Endothelial cell of umbilical vein (primary cell): ENCODE data around the gene HMGCS2.

Experiments
- TF ChIP-seq, protein P1 (sequence below), 2 donors: IDR thresholded peaks; 1 replicate in 1 of 2; 2 replicates in 1 of 2; pipeline ENCODE4 v1.5.1; 2011; ENCODE audit warnings: low read length in 2 of 2, mild to moderate bottlenecking in 2 of 2, moderate library complexity in 2 of 2, control low read depth in 1 of 2, inconsistent platforms in 1 of 2, low read depth in 1 of 2; ENCODE audit not compliant: insufficient read depth in 1 of 2; ENCODE audit errors: extremely low read depth in 1 of 2
- TF ChIP-seq, protein P2 (sequence below): IDR thresholded peaks from 2 replicates; pipeline ENCODE4 v1.6.1; 2011; ENCODE audit not compliant: insufficient read depth, insufficient read length

DNA sequence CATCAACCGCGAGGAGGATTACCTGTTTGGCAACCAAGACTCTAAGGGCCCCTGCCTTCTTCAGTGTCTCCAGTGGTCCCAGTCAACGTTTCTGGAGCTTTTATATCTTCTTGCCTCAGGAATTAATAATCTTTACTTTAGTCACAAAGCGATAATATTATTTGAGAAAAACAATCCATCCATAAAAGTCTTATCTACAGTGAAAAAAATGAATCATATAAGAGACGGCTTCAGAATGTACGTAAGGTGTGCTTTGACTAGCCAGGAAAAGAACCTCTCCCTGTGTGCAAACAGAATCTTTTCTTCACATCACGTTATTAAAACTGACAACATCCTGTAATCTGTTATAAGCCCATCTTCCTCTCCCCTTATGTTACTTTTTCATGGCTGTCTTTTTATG is 42.7 kb upstream of the HMGCS2 start, which contains the start of gene REG4:
- TF ChIP-seq, protein P1, sequence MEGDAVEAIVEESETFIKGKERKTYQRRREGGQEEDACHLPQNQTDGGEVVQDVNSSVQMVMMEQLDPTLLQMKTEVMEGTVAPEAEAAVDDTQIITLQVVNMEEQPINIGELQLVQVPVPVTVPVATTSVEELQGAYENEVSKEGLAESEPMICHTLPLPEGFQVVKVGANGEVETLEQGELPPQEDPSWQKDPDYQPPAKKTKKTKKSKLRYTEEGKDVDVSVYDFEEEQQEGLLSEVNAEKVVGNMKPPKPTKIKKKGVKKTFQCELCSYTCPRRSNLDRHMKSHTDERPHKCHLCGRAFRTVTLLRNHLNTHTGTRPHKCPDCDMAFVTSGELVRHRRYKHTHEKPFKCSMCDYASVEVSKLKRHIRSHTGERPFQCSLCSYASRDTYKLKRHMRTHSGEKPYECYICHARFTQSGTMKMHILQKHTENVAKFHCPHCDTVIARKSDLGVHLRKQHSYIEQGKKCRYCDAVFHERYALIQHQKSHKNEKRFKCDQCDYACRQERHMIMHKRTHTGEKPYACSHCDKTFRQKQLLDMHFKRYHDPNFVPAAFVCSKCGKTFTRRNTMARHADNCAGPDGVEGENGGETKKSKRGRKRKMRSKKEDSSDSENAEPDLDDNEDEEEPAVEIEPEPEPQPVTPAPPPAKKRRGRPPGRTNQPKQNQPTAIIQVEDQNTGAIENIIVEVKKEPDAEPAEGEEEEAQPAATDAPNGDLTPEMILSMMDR (IDR thresholded peaks at IDR 0.05; ENCODE audit: extremely low read depth in 1 of 2, insufficient read depth in 1 of 2, low read depth in 1 of 2, low read length in 2 of 2), result no peak
- TF ChIP-seq, protein P2, sequence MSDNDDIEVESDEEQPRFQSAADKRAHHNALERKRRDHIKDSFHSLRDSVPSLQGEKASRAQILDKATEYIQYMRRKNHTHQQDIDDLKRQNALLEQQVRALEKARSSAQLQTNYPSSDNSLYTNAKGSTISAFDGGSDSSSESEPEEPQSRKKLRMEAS, result no peak
